MM.1S (cell line): ENCODE measurements around the gene MEA1.

ENCODE experiments used
- DNase-seq: peaks from one replicate; pipeline ENCODE4 v3.0.0-alpha.2; 2015
- H2AFZ ChIP-seq: fragments of 300-600 bp; sonication (generic); 2 replicates; pipeline ENCODE4 v1.6.0; 2016; ENCODE audit warnings: antibody characterized with exemption, low read length
- H3F3A ChIP-seq: fragments of 300-600 bp; sonication (generic); 2 replicates; pipeline ENCODE4 v1.6.1; 2016; ENCODE audit warnings: mild to moderate bottlenecking, antibody characterized with exemption, low read length, moderate library complexity, mixed read lengths; ENCODE audit not compliant: insufficient read depth
- H3K27ac ChIP-seq: fragments of 300-600 bp; sonication (generic); 2 replicates; pipeline ENCODE4 v1.5.1; 2016; ENCODE audit warnings: mild to moderate bottlenecking, low read length
- H3K27me3 ChIP-seq: fragments of 300-600 bp; sonication (generic); replicated peaks from 2 replicates; pipeline ENCODE4 v1.6.0; 2016; ENCODE audit warnings: low read length; ENCODE audit not compliant: insufficient read depth
- H3K36me3 ChIP-seq: fragments of 300-600 bp; sonication (generic); replicated peaks from 2 replicates; pipeline ENCODE4 v1.6.1; 2016; ENCODE audit warnings: mild to moderate bottlenecking, low read length, mixed read lengths; ENCODE audit not compliant: insufficient read depth
- H3K4me1 ChIP-seq: fragments of 300-600 bp; sonication (generic); 2 replicates; pipeline ENCODE4 v1.6.1; 2016; ENCODE audit warnings: low read length, mixed read lengths
- H3K4me2 ChIP-seq: fragments of 300-600 bp; sonication (generic); 2 replicates; pipeline ENCODE4 v1.6.0; 2016; ENCODE audit warnings: low read depth, low read length
- H3K4me3 ChIP-seq: fragments of 300-600 bp; sonication (generic); 2 replicates; pipeline ENCODE4 v1.5.1; 2016; ENCODE audit warnings: low read length, mixed read lengths
- H3K79me2 ChIP-seq: fragments of 300-600 bp; sonication (generic); 2 replicates; pipeline ENCODE4 v1.6.1; 2016; ENCODE audit warnings: mixed run types, low read length, mixed read lengths
- H3K9ac ChIP-seq: fragments of 300-600 bp; sonication (generic); 2 replicates; pipeline ENCODE4 v1.6.1; 2016; ENCODE audit warnings: low read length, mixed read lengths
- H3K9me2 ChIP-seq: fragments of 300-600 bp; sonication (generic); replicated peaks from 2 replicates; pipeline ENCODE4 v1.6.1; 2016; ENCODE audit warnings: mild to moderate bottlenecking, low read length, mixed read lengths; ENCODE audit not compliant: insufficient read depth
- H3K9me3 ChIP-seq: fragments of 300-600 bp; sonication (generic); replicated peaks from 2 replicates; pipeline ENCODE4 v1.6.1; 2016; ENCODE audit warnings: mild to moderate bottlenecking, low read length, mixed read lengths; ENCODE audit not compliant: insufficient read depth
- H4K20me1 ChIP-seq: fragments of 300-600 bp; sonication (generic); 2 replicates; pipeline ENCODE4 v1.6.1; 2016; ENCODE audit warnings: mild to moderate bottlenecking, low read length, moderate library complexity, mixed read lengths; ENCODE audit not compliant: insufficient read depth
- CTCF ChIP-seq: fragments of 300-600 bp; sonication (generic); IDR thresholded peaks from 2 replicates; pipeline ENCODE4 v1.5.1; 2016; ENCODE audit warnings: antibody characterized with exemption, low read length, mixed read lengths
- EZH2 ChIP-seq: fragments of 300-600 bp; sonication (generic); optimal IDR thresholded peaks from 2 replicates; pipeline ENCODE3; 2017; ENCODE audit warnings: low read depth, mild to moderate bottlenecking, antibody characterized with exemption, low read length, mixed read lengths
- EZH2phosphoT487 ChIP-seq: fragments of 300-600 bp; sonication (generic); IDR thresholded peaks from 2 replicates; pipeline ENCODE4 v1.6.1; 2018; ENCODE audit warnings: antibody characterized with exemption, low read length

The MEA1 gene

DNA sequence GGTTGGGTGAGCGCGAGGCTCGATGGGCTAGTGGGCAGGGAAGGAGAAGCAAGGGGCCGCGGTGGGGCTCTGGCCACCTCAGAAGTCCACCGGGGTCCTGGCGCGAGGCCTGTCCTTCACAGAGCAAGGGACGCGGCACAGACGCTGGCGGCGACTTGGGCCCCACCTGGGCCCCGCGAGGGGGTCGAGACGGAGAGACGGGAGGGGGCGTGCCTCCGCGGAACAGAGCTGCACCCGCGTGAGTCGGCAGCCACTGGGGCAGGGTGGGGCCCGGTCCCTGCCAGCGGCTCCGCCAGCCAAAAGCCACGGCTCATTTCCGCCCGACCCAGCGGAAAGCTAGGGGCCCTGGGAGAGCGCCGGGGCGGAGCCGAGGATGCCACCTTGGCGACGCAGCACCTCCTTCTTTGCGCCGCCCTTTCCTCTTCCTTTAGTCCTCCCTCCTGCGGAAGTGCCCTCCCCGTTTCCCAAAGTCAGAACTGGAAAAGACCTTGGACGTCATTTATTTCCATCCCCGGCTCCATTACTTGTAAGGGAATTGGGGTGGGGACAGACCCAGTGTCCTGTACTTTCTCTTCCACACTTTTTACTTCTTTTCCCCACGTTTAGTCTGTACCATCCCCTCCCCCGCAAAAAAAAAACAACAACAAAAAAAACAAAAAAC lies 39.9 kb upstream of the MEA1 start, which contains the start of gene CUL7:
CUL7 (minus strand) TSS at position 307 of the 661 bp plus-strand sequence. CDS start 1,063 bp downstream, outside the sequence.
- TF ChIP-seq CTCF (no peak), EZH2 (no peak), EZH2phosphoT487 (no peak)
- H3F3A ChIP-seq, result peaks cover 4% of the 10 kb centered on the region; the same call in 1 of the 2 replicates

DNA sequence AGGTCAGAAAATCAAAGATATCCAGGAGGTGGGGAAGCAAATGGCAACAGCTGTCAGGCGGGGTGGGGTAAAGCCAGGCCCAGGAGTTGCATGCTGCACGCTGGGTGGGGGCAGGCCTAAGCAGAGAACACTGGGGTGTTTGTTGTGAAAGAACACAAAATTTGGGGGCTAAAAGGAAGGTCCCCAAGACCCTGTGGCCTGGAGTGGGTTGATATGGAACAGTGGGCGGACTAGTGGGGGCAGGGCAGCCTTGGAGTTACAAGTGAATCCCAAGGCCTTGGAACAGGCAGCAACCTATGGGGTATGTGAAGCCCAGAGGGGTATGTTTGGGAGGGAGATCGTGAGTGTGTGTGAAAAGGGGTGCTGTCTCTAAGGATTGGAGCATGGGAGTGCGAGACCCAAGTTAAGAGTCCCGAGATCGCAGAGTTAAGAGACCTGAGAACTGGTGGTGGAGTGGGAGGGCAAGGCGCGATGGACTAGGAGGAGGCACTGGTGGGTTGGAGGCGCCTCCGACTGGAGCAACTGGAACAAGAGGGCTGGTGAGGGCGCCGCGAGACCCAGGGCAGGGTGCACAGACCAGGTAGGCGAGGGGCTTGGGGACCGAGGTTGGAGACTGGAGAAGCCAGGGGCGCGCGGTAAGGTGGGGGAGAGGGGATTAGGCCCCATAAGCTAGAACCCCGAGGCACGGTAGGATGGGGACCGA lies 39.2 kb upstream of the MEA1 start:
- H3F3A ChIP-seq, result peaks cover 4% of the 10 kb centered on the region; the same call in 1 of the 2 replicates
- no peak for TF ChIP-seq CTCF
- no peak for TF ChIP-seq EZH2
- TF ChIP-seq EZH2phosphoT487, result no peak
- H3K9me2 ChIP-seq, result no peaks in the 10 kb centered on the region
- peak overlapping the region; percentile 45; the same call in 1 of the 2 replicates for H3K27ac ChIP-seq
- no peaks in the 10 kb centered on the region for H3K36me3 ChIP-seq
- no peaks in the 10 kb centered on the region for H4K20me1 ChIP-seq
- peak overlapping the region; percentile 84 for H3K9ac ChIP-seq
- no peaks in the 10 kb centered on the region for H3K9me3 ChIP-seq
- peak overlapping the region; percentile 85 for H3K4me2 ChIP-seq
- H3K4me1 ChIP-seq, result peaks cover 12% of the 10 kb centered on the region
- H3K79me2 ChIP-seq, result peaks cover 22% of the 10 kb centered on the region
- DNase-seq, result no peak
- H2AFZ ChIP-seq, result peak overlapping the region; percentile 63
- no peaks in the 10 kb centered on the region for H3K27me3 ChIP-seq
- H3K4me3 ChIP-seq, result peak overlapping the region; percentile 82

More for the DNA sequence above, 39.9 kb upstream of the MEA1 start, which contains the start of gene CUL7:
- no peaks in the 10 kb centered on the region for H3K27me3 ChIP-seq
- H3K27ac ChIP-seq, result peak within 1 kb of the TSS; percentile 45
- peak within 1 kb of the TSS; percentile 82 for H3K4me3 ChIP-seq
- peaks cover 28% of the 10 kb centered on the region for H3K79me2 ChIP-seq
- H3K9ac ChIP-seq, result peak within 1 kb of the TSS; percentile 84
- H3K4me2 ChIP-seq, result peak within 1 kb of the TSS; percentile 85
- H3K36me3 ChIP-seq, result no peaks in the 10 kb centered on the region
- H3K4me1 ChIP-seq, result peaks cover 19% of the 10 kb centered on the region
- peak; percentile 90 for DNase-seq
- no peaks in the 10 kb centered on the region for H4K20me1 ChIP-seq
- H3K9me2 ChIP-seq, result no peaks in the 10 kb centered on the region
- no peaks in the 10 kb centered on the region for H3K9me3 ChIP-seq
- peak within 1 kb of the TSS; percentile 63 for H2AFZ ChIP-seq

GRCh38 chr6:43052225-43052841 lies 38.6 kb upstream of the MEA1 start:
- no peaks in the 10 kb centered on the region for H4K20me1 ChIP-seq
- no peaks in the 10 kb centered on the region for H3K36me3 ChIP-seq
- no peak overlapping the region for H3K27ac ChIP-seq
- no peak overlapping the region for H2AFZ ChIP-seq
- TF ChIP-seq EZH2 (no peak), EZH2phosphoT487 (no peak), CTCF (no peak)
- peaks cover 4% of the 10 kb centered on the region; the same call in 1 of the 2 replicates for H3F3A ChIP-seq
- peak overlapping the region; percentile 85; the same call in 1 of the 2 replicates for H3K4me2 ChIP-seq
- H3K27me3 ChIP-seq, result no peaks in the 10 kb centered on the region
- H3K79me2 ChIP-seq, result peaks cover 16% of the 10 kb centered on the region
- H3K9me2 ChIP-seq, result no peaks in the 10 kb centered on the region
- no peak overlapping the region for H3K9ac ChIP-seq
- H3K9me3 ChIP-seq, result no peaks in the 10 kb centered on the region
- 0 out of 2 replicates have a peak, but pooled peaks cover 10% of the 10 kb centered on the region for H3K4me1 ChIP-seq
- no peak for DNase-seq
- no peak overlapping the region; the same call in 1 of the 2 replicates for H3K4me3 ChIP-seq
